Kidney epithelial cell (primary cell): ENCODE data around the gene DNAH14. TPM values are rescaled to one million over a fixed set of nuclear protein-coding genes. Genes with fewer than 3 reads are reported as not detected.
"Not testable (repeated sequence)": the region's sequence is repeated elsewhere in the genome, so short reads cannot be mapped to it uniquely, and the experiment has no call there.

Experiments
- DNase-seq: peaks from one replicate; pipeline ENCODE4 v3.0.0-alpha.2; 2010; ENCODE audit warnings: low read depth
- H3K27me3 ChIP-seq: 2 replicates; pipeline ENCODE4 v1.6.0; 2011; ENCODE audit warnings: low read length; ENCODE audit not compliant: control insufficient read depth, insufficient read depth
- H3K36me3 ChIP-seq: 2 replicates; pipeline ENCODE4 v1.5.1; 2011; ENCODE audit warnings: low read length; ENCODE audit not compliant: control insufficient read depth, insufficient read depth
- H3K4me3 ChIP-seq: 2 replicates; pipeline ENCODE4 v1.5.1; 2011; ENCODE audit warnings: low read depth, mild to moderate bottlenecking, control low read depth, low read length
- CTCF ChIP-seq: IDR thresholded peaks from 2 replicates; pipeline ENCODE4 v1.5.1; 2011; ENCODE audit warnings: mild to moderate bottlenecking, moderate library complexity, low read length, control low read depth, inconsistent platforms; ENCODE audit not compliant: insufficient read depth, poor library complexity, severe bottlenecking
- total RNA-seq: library from RNA; depleted of rRNA; stranded (reverse); fragments of >200 nt; gene quantifications from 2 replicates; pipeline ENCODE4 v1.2.3, GENCODE V29; 2015

Gene DNAH14
- total RNA-seq, 1 donor from 2014 or later: 30.8 TPM

GRCh38 chr1:225224287-225224686, 294.8 kb downstream of the DNAH14 start:
- no peak for TF ChIP-seq CTCF
- H3K27me3 ChIP-seq: no peaks in the 10 kb centered on the region
- DNase-seq: no peak
- no peak overlapping the region for H3K4me3 ChIP-seq
- no peaks in the 10 kb centered on the region for H3K36me3 ChIP-seq

DNA sequence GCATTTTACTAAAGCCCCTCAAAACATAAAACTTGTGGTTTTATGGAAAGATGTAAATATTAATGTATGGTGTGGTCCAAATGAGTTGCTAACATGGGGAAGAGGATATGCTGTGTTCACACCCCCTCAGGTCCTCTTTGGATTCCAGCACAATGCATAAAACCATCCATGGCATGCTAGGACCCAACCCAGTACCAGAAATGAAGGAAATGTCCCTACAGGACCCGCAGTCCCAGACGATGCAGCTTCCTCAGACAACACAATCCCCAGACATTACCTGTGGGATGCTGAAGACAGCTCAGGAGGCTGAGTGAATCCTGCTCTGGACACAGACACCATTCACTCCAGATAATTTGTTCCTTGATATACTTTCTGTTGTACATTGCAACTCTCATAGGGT, 296.2 kb downstream of the DNAH14 start:
- H3K36me3 ChIP-seq: no peaks in the 10 kb centered on the region
- TF ChIP-seq CTCF: no peak
- no peak overlapping the region for H3K4me3 ChIP-seq
- no peak for DNase-seq
- no peaks in the 10 kb centered on the region for H3K27me3 ChIP-seq

DNA sequence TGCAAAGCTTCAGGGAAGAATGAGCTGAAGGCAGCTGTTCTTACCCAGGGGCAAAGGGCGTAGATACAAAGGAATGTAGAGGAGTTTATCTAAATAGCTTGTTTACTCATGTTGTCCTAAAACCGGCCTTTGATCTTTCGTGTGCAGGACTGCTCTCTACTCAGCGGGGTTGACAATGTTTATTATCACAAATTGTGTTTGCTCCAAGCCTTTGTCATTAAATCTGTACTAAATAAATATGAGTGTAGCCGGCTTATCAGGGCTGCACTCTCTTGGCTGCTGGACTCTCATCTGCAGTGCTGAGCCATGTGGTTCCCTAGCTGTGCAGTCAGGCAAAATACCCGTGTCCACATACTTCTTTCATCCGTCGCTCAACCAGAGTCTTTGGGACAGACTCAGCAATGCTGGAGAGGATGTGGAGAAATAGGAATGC, 299.4 kb downstream of the DNAH14 start:
- TF ChIP-seq CTCF: no peak
- Histone ChIP-seq H3K4me3 (no peak overlapping the region), H3K27me3 (no peaks in the 10 kb centered on the region), H3K36me3 (no peaks in the 10 kb centered on the region)
- DNase-seq: no peak

DNA sequence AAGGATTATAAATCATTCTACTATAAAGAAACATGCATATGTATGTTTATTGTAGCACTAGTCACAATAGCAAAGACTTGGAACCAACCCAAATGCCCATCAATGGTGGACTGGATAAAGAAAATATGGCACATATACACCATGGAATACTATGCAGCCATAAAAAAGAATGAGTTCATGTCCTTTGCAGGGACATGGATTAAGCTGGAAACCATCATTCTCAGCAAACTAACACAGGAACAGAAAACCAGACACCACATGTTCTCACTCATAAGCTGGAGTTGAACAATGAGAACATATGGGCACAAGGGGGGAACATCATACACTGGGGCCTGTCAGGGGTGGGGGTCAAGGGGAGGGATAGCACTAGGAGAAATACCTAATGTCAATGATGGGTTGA, 300.0 kb downstream of the DNAH14 start:
- not testable (repeated sequence) for H3K27me3 ChIP-seq, DNase-seq, H3K36me3 ChIP-seq, H3K4me3 ChIP-seq

GRCh38 chr1:225230483-225230882, 301.0 kb downstream of the DNAH14 start:
- H3K27me3 ChIP-seq: no peaks in the 10 kb centered on the region
- no peak for TF ChIP-seq CTCF
- H3K36me3 ChIP-seq: no peaks in the 10 kb centered on the region
- DNase-seq: no peak
- no peak overlapping the region for H3K4me3 ChIP-seq

DNA sequence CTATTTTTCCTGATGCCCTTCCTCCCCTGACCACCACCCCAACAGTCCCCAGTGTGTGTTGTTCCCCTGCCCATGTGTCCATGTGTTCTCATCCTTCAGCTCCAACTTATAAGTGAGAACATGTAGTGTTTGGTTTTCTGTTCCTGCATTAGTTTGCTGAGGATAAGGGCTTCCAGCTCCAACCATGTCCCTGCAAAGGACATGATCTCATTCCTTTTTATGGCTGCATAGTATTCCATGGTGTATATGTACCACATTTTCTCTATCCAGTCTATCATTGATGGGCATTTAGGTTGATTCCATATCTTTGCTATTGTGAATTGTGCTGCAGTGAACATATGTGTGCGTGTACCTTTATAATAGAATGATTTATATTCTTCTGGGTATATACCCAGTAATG, 303.5 kb downstream of the DNAH14 start:
- not testable (repeated sequence) for H3K4me3 ChIP-seq, DNase-seq, H3K36me3 ChIP-seq, H3K27me3 ChIP-seq

- no peaks in the 10 kb centered on the region for H3K36me3 ChIP-seq
- H3K27me3 ChIP-seq: no peaks in the 10 kb centered on the region
- TF ChIP-seq CTCF: no peak
- DNase-seq: no peak
- H3K4me3 ChIP-seq: no peak overlapping the region
These were observed 313.1 kb downstream of the DNAH14 start for GRCh38 chr1:225242611-225243010.
